Left renal cortex interstitium (tissue), 4 donors: Measurements from ENCODE around the gene AK2. TPM values are rescaled to one million over a fixed set of nuclear protein-coding genes. Genes with fewer than 3 reads are reported as not detected.
"Not testable (repeated sequence)": the region's sequence is repeated elsewhere in the genome, so short reads cannot be mapped to it uniquely, and the experiment has no call there.

Experiments used
- DNase-seq, 4 donors: peaks; one replicate each; pipeline ENCODE4 v3.0.0-alpha.2; 2013; ENCODE audit warnings: low read depth in 4 of 4, low spot score in 2 of 4, missing footprints in 1 of 4
- polyA plus RNA-seq, 4 donors: library from polyadenylated mRNA; unstranded; fragments of 120-200 nt; gene quantifications; one replicate each; pipeline ENCODE4 v1.2.1, GENCODE V29; 2013; ENCODE audit not compliant: insufficient read length in 4 of 4

AK2 gene
- polyA plus RNA-seq, 4 donors: 183 to 246 (median 218) TPM

DNA sequence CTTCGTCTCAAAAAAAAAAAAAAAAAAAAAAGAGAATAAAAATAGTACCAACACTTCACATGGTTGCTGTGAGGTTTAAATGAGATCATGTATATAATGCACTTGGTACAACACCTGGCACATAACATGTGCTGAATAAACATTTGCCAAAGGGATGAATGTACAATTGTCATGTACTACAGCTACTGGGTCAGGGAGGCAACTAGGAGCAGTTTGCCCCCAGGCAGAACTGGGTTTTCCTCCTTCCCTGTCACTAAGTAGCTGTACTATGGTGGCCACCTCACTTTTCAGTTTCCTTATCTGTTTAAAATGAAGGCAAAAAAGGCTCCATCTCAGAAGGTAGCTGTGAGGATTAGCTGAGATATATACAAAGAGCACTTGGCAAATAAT, 11.5 kb downstream of the AK2 start:
- no peak for DNase-seq

DNA sequence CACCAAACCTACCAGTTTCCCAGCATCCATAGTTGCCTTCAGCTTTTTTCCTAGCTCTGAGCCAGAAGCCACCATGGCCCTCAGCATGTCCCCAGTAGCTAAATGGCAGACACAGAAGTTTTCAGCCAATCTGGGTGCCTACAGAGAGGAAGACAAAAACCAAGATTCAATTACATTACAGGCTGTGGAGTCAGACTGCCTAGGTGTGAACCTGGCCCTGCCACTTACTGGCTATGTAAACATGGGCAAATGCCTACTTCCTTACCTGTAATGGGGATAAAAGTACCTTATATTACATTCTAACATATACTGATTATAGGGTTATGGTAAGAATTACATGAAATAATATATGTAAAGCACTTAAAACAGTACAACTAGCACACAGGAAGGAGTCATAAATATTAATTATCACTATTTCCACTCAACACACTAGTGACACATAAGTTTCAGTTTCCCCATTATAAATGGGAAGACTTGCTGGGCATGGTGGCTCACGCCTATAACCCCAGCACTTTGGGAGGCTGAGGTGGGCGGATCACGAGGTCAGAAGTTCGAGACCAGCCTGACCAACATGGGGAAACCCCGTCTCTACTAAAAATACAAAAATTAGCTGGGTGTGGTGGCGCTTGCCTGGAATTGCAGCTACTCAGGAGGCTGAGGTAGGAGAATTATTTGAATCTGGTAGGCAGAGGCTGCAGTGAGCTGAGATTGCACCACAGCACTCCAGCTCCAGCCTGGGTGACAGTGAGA, 12.1 kb downstream of the AK2 start:
- DNase-seq: not testable (repeated sequence)

GRCh38 chr1:33022650-33023200, 14.0 kb downstream of the AK2 start:
- DNase-seq: no peak

DNA sequence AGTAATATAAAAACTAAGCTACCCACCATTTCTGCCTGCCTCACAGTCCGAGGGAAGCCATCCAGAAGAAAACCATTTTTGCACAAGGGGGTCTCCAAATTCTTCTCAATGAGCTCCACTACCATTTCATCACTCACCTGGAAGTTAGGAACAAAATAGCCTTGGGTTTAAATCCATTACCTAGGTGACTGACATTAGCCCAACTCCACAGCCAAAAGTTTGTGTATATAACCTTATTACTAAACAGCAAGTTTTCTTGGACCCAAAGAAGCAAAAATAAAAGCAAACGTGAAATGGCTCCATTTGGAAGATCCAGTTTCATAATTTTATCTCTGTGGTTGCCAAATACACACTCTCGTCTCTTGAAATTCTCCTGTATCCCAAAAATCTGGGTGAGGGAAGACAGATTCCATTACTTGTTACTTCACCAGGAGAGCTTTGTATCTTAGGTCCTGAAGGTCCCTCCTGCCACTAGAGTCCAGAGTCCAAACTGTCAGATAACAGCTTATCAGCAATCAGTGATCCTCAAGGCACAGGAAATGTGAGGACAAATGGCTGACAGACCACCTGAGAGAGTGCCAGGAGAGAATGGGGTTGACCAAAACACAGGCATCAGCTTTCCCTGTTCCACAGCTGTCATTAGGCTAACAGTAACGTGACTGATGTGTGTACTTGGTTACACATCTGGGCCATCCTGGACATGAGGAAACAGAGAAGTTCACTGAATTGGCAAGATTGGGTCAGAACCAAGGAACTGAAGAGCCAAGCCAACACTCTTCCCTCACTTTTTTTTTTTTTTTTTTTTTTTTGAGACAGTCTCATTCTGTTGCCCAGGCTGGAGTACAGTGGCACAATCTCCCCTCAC, 14.9 kb downstream of the AK2 start:
- DNase-seq: no peak

- DNase-seq: no peak
These were observed 18.6 kb downstream of the AK2 start for GRCh38 chr1:33018112-33018511.

GRCh38 chr1:33017175-33017574, 19.5 kb downstream of the AK2 start:
- no peak for DNase-seq

DNA sequence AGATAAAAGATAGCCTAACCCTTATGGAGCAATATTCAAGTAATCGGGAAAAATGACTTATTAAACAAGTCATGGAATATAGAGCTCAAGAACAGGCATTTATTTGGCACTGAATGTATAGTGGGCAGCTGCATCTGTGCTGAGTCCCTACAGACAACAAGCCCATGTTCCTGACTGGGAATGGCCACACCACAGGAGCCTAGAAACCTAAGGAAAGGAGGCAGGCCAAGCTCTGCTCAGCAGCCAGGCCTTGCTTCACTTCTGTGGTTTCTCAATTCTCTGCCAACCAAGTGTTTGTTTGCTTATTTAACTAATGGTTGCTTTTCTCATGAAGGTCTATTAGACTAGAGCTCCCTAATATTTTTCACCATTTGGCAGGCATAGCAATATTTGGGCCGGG, 21.5 kb downstream of the AK2 start:
- DNase-seq: no peak

DNA sequence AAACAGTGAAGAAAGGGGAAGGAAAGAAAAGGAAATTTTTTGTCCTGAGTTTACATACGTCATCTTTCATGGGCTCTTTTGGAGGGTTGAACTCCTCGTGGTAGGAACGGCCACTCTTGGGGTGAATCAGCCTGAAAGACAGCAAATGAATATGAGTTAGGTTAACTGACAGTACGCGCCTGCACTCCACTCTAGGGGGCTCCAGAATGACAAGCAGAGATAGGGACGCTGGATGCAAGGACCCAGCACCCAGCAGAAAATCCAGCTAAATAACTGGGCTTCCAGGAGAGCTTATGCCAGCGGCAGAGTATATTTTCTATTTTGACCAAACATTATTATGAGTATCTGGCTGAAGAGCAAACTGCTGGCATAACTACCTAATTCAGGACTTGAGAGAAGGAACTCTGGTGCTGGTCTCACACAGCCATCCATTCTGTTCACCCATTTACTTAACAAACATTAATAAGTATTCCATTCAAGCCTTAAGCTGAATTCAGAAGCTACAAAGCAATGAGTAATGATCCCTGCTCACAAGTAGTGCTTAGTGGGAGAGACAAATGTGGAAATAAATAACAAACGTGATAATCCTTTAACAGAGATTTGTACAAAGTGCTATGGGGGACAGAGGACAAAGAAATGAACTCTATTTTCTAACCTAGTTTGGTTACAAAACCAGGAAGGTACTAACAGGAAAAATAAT, 22.1 kb downstream of the AK2 start:
- DNase-seq: no peak

- DNase-seq: no peak
These were observed 22.9 kb downstream of the AK2 start for GRCh38 chr1:33013791-33014190.

DNA sequence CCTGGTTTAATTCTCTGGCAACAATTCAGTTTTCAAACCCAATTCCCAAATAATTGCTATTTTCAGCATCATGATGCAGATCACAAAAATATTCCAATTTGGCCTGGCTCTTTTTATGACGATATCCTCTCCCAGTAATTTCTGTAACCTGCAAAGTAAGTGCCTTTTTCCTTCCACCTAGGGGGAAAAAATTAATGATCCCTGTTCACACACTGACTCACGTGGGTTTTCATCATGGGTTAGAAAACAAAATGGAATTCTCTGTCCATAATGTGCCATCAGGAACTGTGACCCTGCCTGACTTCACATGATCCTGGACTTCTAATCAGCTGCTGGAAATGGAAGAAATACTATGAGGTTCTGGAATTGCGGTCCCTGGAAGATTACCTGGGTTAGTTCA, 24.5 kb downstream of the AK2 start:
- no peak for DNase-seq

DNA sequence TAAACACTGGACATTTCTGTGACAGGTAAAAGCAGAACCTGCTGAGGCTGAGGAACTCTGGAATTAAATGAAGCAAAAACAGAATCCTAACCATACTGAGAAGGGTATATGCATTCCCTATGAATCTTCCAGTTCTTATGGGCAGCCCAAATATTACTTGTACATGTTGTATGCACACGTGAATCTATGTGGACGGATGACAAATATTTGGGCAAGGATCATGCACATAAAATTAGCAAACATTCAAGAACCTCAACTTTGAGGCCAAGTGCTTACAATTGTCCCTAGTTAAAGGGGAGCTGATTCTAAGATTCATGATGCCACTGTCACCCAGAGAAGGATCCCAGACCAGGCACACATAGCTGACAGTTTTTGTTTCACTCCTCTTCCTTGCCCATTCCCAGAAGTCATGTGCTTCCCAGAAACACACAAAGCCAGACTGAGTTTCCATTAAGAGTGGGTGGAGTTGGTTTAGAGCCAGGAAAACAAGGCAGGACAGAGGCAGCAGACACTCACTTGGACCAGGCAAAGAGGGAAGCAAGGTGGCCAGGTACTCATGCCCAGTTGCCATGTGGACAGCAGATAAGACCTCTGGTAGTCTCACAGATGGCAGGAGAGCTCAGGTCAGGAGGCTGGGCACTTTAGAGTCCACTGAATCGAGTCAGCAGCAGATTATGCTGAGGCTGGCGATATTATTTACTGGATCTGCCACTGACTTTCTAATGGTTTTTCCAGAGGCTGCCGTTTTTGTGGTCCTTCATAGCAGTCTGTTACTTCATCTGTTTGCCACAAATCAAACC, 25.6 kb downstream of the AK2 start:
- no peak for DNase-seq

DNA sequence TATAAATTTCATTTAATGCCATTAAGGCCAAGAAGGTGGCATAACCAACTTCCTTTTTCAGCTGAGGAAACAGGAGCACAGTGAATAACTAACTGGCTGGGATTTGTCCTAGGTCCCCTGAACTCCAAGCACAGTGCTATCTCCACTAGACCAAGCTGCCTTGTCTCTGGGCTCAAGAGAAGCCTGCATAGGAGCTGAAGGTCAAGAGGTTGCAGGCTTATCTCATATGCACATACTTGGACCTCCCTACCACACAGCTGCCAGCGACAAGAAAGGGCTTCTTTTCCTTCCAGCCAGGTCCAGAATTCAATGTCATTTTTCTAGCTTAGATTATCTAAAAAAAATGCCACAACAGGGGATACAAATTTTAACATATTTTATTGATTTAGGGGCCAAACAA, 27.1 kb downstream of the AK2 start:
- DNase-seq: no peak

DNA sequence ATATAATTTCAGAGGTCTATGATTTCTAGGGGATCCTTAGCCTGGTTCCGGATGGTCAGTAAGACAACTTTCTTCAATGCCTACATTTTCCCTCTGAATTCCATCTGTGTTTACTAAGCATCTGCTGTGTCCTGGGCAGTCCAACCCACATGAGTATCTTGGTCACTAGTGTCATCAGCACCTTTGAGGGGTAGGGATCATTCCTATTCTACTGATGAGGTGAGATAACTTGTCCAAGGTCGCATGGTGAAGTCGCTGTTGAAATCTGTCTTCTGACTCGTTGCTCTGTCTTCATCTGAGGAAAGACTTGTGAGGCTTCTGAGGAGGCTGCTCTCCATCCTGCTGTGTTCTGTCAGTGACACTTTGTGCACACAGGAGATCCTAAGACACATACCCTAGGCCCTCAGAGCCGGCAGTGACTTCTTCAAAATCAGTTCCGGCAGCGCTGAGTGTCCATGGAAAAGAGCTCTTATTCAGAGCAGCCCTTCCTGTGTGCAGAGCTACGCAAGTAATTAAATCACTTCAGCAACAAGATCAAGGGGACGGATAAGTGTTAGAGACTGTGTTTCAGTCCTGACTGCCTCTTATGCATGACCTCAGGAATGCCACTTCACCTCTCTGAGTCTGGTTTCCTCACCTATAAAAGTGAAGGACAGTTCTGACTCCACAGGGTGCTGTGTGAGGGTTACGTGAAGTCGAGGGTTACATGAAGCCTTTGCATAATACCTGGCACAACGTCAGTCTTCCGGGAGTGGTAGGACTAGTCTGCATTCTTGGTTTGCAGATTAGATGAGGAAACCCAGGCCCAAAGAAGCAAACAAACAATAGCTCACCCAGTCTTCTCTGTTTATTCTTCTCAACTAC, 28.4 kb downstream of the AK2 start:
- no peak for DNase-seq

DNA sequence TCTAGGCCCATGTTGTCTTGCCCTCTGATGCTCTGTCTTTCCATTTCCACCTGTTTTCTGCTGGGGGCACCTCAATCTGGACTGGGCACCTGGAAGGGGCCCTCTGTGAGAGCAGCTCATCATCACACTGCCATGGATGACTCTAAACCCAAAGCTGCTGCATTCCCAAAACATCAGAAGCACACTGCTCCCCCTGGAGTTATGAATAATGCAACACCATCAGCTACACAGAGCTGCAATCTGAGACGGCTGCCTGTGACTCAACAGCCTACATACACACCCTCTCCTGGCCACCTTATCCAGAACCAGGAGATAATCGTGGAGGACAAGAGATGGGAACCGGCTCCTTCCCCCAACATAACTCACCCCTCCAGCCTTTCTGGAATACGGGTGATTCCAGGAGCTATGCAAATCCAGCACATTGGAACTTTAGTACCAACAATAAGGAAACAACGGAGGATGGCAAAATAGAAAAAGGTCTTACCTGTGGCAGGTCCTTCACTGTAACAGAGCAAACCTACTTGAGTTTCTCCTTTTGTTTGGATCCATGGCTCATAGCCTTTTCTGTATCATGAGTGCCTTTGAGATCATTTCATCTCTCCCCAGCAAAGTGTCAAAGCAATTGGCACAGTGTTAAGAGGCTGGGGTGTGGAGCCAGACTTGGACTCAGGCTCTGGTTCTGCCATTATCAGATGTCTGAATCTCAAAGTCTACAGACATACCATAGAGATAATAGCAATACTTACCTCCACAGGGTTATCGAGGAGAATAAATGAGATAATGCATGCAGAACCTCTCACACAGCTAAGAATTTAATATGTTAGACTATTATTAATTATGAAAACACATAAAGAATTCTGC, 29.3 kb downstream of the AK2 start:
- DNase-seq: peak in 1 of 4 donors; percentile 41

- DNase-seq: no peak
These were observed 30.8 kb downstream of the AK2 start for GRCh38 chr1:33005838-33006421.

DNA sequence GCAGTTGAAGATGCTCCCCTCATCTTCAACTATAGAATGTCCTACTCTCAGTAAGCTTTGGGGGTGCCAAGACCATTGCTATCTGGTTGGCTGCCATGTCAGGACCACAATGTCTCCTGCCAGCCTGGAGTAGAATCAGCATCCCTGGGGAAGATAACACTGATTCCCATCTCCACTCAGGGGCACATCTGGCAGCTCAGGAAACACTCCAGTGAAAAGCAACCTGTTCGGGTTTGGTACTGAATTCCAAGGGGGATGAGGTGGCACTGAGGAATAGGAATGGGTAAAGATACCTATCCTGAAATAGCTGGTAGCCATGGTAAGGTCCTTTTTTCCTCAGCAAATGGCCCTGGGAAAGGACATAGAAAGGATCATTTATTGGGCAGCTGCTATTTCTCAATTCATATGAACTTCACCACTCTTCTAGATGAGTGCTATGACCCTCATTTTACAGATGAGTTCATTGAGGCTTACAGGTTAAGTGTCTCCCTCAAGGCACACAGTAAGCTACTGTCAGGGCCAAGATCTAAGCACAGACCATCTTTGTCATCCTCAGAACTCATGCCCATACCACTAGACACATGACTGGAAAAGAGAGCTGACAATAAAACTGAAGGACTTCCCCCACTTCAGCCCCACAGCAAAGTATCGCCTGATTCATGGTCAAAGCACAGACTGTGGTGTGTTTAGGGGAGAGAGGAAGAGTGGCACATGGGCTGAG, 31.4 kb downstream of the AK2 start:
- DNase-seq: no peak

GRCh38 chr1:33004613-33005012, 32.1 kb downstream of the AK2 start:
- DNase-seq: no peak
